Dermis microvascular lymphatic vessel endothelial cell (primary cell): Measurements from ENCODE around the gene FCHO2. TPM values are rescaled to one million over a fixed set of nuclear protein-coding genes. Genes with fewer than 3 reads are reported as not detected.
A peak's percentile ranks its signal among the peaks of the same experiment; 100 is the strongest.

Source experiments
- DNase-seq, 2 donors: peaks; one replicate each; pipeline versions ENCODE4 v3.0.0 to v3.0.0-alpha.2; 2010; ENCODE audit warnings: low read depth in 2 of 2
- total RNA-seq: library from RNA; depleted of rRNA; stranded (reverse); fragments of >200 nt; gene quantifications from 2 replicates; pipeline ENCODE4 v1.2.1, GENCODE V29; 2014

The FCHO2 gene
- total RNA-seq, 1 donor from 2014 or later, result 27.3 TPM

- no peak for DNase-seq
These were observed 74.7 kb downstream of the FCHO2 start for GRCh38 chr5:73030531-73030930.

GRCh38 chr5:73030995-73031394 is 75.2 kb downstream of the FCHO2 start:
- peak; percentile 34 to 75 for DNase-seq

GRCh38 chr5:73031839-73032238 is 76.0 kb downstream of the FCHO2 start:
- peak; percentile 87 to 91 for DNase-seq

- DNase-seq, result no peak
These were observed 76.8 kb downstream of the FCHO2 start for GRCh38 chr5:73032635-73033034.

GRCh38 chr5:73037545-73037944 is 81.7 kb downstream of the FCHO2 start:
- no peak for DNase-seq

GRCh38 chr5:73039082-73039481 is 83.2 kb downstream of the FCHO2 start:
- DNase-seq, result peak in 1 of 2 donors; percentile 5

GRCh38 chr5:73042993-73043392 is 87.2 kb downstream of the FCHO2 start:
- DNase-seq, result no peak

GRCh38 chr5:73044546-73044945 is 88.7 kb downstream of the FCHO2 start:
- no peak for DNase-seq

- no peak for DNase-seq
These were observed 89.8 kb downstream of the FCHO2 start for GRCh38 chr5:73045623-73046022.

- DNase-seq, result no peak
These were observed 105.8 kb downstream of the FCHO2 start for GRCh38 chr5:73061593-73061992.

- DNase-seq, result no peak
These were observed 110.6 kb downstream of the FCHO2 start for GRCh38 chr5:73066466-73066865.

GRCh38 chr5:73067213-73067612 is 111.4 kb downstream of the FCHO2 start:
- DNase-seq, result peak; percentile 17 to 82

- no peak for DNase-seq
These were observed 125.3 kb downstream of the FCHO2 start for GRCh38 chr5:73081093-73081492.

GRCh38 chr5:73088026-73088425 is 132.2 kb downstream of the FCHO2 start:
- DNase-seq, result no peak

GRCh38 chr5:73093943-73094342 is 138.1 kb downstream of the FCHO2 start:
- DNase-seq, result peak in 1 of 2 donors; percentile 14

- DNase-seq, result no peak
These were observed 138.6 kb downstream of the FCHO2 start for GRCh38 chr5:73094415-73094814.

- no peak for DNase-seq
These were observed 139.9 kb downstream of the FCHO2 start for GRCh38 chr5:73095564-73096238.

- no peak for DNase-seq
These were observed 140.4 kb downstream of the FCHO2 start for GRCh38 chr5:73096239-73096575.

- no peak for DNase-seq
These were observed 141.9 kb downstream of the FCHO2 start for GRCh38 chr5:73097740-73098139.

GRCh38 chr5:73100109-73100508 is 144.3 kb downstream of the FCHO2 start:
- DNase-seq, result no peak

GRCh38 chr5:73103870-73104299 is 148.0 kb downstream of the FCHO2 start:
- no peak for DNase-seq

GRCh38 chr5:73104326-73104725 is 148.5 kb downstream of the FCHO2 start:
- no peak for DNase-seq

GRCh38 chr5:73106335-73106734 is 150.5 kb downstream of the FCHO2 start:
- no peak for DNase-seq

GRCh38 chr5:73110190-73110589 is 154.3 kb downstream of the FCHO2 start:
- DNase-seq, result no peak
